Nephron progenitor cell (in vitro differentiated cells): ENCODE measurements around the gene CDK14.
A peak's percentile ranks its signal among the peaks of the same experiment; 100 is the strongest.
"Not testable (repeated sequence)": the region's sequence is repeated elsewhere in the genome, so short reads cannot be mapped to it uniquely, and the experiment has no call there.

Experiments
- DNase-seq: peaks from one replicate; pipeline ENCODE4 v3.0.0; 2021
- H3K27ac Mint-ChIP-seq: 2 replicates; pipeline ENCODE4 v1.8.0; 2021; ENCODE audit warnings: mild to moderate bottlenecking, moderate library complexity, mixed read lengths
- H3K27me3 Mint-ChIP-seq: 2 replicates; pipeline ENCODE4 v1.8.0; 2021; ENCODE audit warnings: mild to moderate bottlenecking, low read depth, mixed read lengths; ENCODE audit not compliant: poor library complexity
- H3K36me3 Mint-ChIP-seq: 2 replicates; pipeline ENCODE4 v1.8.0; 2021; ENCODE audit warnings: low read depth, mixed read lengths
- H3K4me1 Mint-ChIP-seq: 2 replicates; pipeline ENCODE4 v1.8.0; 2021; ENCODE audit warnings: mixed read lengths
- H3K4me3 Mint-ChIP-seq: 2 replicates; pipeline ENCODE4 v1.8.0; 2021; ENCODE audit warnings: mild to moderate bottlenecking, moderate library complexity, mixed read lengths
- H3K9me3 Mint-ChIP-seq: 2 replicates; pipeline ENCODE4 v1.8.0; 2021; ENCODE audit warnings: mild to moderate bottlenecking, moderate library complexity, mixed read lengths
- CTCF ChIP-seq: fragments of 200-600 bp; sonication (generic); IDR thresholded peaks from 2 replicates; pipeline ENCODE4 v1.5.0; 2021; ENCODE audit warnings: antibody characterized with exemption

CDK14 gene

DNA sequence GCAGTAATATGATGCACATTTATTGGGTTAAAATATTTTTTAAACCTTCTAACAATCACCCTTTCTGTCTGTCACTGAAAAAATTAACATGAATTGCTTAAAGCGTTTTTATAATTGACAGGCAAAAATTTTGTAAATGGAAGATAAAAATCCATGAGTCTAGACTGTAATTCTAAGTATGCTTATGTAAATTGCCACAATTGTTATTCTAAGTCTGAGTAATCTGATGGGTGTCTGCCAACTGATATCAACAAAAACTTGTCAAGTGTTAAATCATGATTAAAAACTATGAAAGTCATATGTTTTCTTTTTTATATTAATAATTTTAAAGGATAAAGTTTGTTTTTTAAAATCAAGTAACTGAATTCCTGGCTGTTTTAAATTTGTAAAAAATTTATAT is 208.2 kb downstream of the CDK14 start:
- Mint-ChIP-seq H3K27ac (no peak overlapping the region), H3K9me3 (peaks cover 51% of the 10 kb centered on the region), H3K27me3 (peaks cover 3% of the 10 kb centered on the region)

GRCh38 chr7:90815552-90815951 is 219.4 kb downstream of the CDK14 start:
- Mint-ChIP-seq H3K36me3 (peaks cover 20% of the 10 kb centered on the region), H3K9me3 (peaks cover 23% of the 10 kb centered on the region)
- not testable (repeated sequence) for DNase-seq, H3K27ac Mint-ChIP-seq, H3K4me1 Mint-ChIP-seq, H3K4me3 Mint-ChIP-seq, H3K27me3 Mint-ChIP-seq

More for the DNA sequence above, 208.2 kb downstream of the CDK14 start:
- TF ChIP-seq CTCF, result no peak
- H3K4me3 Mint-ChIP-seq, result no peak overlapping the region
- peaks cover 46% of the 10 kb centered on the region for H3K36me3 Mint-ChIP-seq
- no peaks in the 10 kb centered on the region for H3K4me1 Mint-ChIP-seq
- no peak for DNase-seq

GRCh38 chr7:90816511-90817142 is 220.5 kb downstream of the CDK14 start:
- no peak for DNase-seq
- no peak for TF ChIP-seq CTCF
- no peaks in the 10 kb centered on the region for H3K4me1 Mint-ChIP-seq
- peaks cover 21% of the 10 kb centered on the region for H3K36me3 Mint-ChIP-seq
- H3K27ac Mint-ChIP-seq, result no peak overlapping the region
- H3K27me3 Mint-ChIP-seq, result no peaks in the 10 kb centered on the region
- H3K9me3 Mint-ChIP-seq, result peaks cover 18% of the 10 kb centered on the region
- H3K4me3 Mint-ChIP-seq, result no peak overlapping the region

DNA sequence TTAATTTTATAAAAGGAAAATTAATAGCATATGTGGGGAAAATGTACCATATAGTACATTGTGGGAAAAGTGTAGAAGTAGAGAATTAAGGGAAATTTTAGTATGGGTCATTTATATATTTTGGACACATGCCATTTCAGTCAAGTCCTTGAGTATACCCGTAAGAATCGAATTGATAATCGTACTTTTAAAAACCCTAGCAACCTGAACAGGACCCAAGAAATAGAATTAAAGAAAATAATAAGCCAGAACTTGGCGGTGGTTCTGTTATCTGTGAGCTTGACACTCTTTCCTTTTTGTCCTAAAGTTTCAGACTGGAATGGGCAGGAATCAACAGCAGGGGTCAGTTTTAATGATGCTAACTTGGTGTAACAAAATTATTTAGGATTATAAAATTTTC is 221.0 kb downstream of the CDK14 start:
- Mint-ChIP-seq H3K27ac (no peak overlapping the region), H3K4me1 (no peaks in the 10 kb centered on the region), H3K36me3 (peaks cover 21% of the 10 kb centered on the region), H3K27me3 (no peaks in the 10 kb centered on the region), H3K9me3 (peaks cover 18% of the 10 kb centered on the region), H3K4me3 (no peak overlapping the region)
- no peak for TF ChIP-seq CTCF
- no peak for DNase-seq

- Mint-ChIP-seq H3K36me3 (peaks cover 21% of the 10 kb centered on the region), H3K4me1 (no peaks in the 10 kb centered on the region), H3K9me3 (peaks cover 18% of the 10 kb centered on the region), H3K27ac (peak overlapping the region; percentile 26), H3K4me3 (no peak overlapping the region), H3K27me3 (no peaks in the 10 kb centered on the region)
- TF ChIP-seq CTCF, result no peak
- DNase-seq, result no peak
Observed at GRCh38 chr7:90817846-90818245, 221.7 kb downstream of the CDK14 start.

- peaks cover 21% of the 10 kb centered on the region for H3K36me3 Mint-ChIP-seq
- no peak overlapping the region for H3K27ac Mint-ChIP-seq
Observed at GRCh38 chr7:90818341-90818740, 222.2 kb downstream of the CDK14 start.

More at GRCh38 chr7:90818341-90818740, 222.2 kb downstream of the CDK14 start:
- H3K9me3 Mint-ChIP-seq, result peaks cover 18% of the 10 kb centered on the region
- DNase-seq, result no peak
- TF ChIP-seq CTCF, result no peak
- no peaks in the 10 kb centered on the region for H3K27me3 Mint-ChIP-seq
- no peak overlapping the region for H3K4me3 Mint-ChIP-seq
- no peaks in the 10 kb centered on the region for H3K4me1 Mint-ChIP-seq
